NB4 (cell line): ENCODE data around the gene ADCY1.

Experiments used
- TF ChIP-seq, protein P1 (sequence below): IDR thresholded peaks from one replicate; pipeline ENCODE4 v1.5.1; 2012; ENCODE audit warnings: low read depth, low read length
- TF ChIP-seq, protein P2 (sequence below): IDR thresholded peaks from 2 replicates; pipeline ENCODE4 v1.6.1; 2011; ENCODE audit warnings: low read depth, low read length

DNA sequence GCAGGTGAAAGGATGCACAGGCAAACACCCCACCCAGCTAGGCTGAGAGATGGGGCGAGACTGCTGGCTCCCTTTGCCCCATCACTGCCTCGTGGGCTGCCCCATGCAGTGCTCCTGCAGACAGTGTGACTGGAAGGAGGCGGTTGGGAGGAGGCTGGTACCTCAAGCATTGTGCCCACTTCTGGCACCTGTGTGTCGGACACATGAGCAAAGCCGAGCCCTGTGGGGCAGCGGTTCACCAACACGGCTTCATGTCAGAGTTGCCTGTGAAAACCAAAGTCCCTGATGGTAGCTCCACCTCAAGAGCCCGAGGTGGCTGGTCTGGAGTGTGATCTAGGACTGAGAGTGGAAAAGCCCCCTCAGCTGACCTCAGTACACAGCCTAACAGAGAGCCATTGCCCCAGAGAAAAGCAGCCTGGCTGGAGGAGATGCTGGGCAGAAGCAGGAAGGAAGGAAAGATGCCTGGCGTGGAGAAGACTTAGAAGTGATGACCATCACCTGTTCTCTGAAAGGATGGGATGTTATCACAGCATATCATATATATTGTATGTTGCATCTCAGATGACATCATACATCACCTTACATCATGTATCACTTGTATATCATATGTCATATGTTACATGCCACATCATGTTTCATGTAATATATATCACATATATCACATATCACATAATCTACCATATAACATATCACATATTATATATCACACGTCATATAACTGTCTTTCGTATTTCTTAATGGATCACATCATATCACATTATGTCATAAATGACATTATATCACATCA lies 75.6 kb downstream of the ADCY1 start:
- TF ChIP-seq, protein P1, sequence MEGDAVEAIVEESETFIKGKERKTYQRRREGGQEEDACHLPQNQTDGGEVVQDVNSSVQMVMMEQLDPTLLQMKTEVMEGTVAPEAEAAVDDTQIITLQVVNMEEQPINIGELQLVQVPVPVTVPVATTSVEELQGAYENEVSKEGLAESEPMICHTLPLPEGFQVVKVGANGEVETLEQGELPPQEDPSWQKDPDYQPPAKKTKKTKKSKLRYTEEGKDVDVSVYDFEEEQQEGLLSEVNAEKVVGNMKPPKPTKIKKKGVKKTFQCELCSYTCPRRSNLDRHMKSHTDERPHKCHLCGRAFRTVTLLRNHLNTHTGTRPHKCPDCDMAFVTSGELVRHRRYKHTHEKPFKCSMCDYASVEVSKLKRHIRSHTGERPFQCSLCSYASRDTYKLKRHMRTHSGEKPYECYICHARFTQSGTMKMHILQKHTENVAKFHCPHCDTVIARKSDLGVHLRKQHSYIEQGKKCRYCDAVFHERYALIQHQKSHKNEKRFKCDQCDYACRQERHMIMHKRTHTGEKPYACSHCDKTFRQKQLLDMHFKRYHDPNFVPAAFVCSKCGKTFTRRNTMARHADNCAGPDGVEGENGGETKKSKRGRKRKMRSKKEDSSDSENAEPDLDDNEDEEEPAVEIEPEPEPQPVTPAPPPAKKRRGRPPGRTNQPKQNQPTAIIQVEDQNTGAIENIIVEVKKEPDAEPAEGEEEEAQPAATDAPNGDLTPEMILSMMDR = no peak
- TF ChIP-seq, protein P2, sequence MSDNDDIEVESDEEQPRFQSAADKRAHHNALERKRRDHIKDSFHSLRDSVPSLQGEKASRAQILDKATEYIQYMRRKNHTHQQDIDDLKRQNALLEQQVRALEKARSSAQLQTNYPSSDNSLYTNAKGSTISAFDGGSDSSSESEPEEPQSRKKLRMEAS = no peak
